ENCODE measurements around the gene C1orf94. TPM values are rescaled to one million over a fixed set of nuclear protein-coding genes. Genes with fewer than 3 reads are reported as not detected.

Gene C1orf94, protein sequence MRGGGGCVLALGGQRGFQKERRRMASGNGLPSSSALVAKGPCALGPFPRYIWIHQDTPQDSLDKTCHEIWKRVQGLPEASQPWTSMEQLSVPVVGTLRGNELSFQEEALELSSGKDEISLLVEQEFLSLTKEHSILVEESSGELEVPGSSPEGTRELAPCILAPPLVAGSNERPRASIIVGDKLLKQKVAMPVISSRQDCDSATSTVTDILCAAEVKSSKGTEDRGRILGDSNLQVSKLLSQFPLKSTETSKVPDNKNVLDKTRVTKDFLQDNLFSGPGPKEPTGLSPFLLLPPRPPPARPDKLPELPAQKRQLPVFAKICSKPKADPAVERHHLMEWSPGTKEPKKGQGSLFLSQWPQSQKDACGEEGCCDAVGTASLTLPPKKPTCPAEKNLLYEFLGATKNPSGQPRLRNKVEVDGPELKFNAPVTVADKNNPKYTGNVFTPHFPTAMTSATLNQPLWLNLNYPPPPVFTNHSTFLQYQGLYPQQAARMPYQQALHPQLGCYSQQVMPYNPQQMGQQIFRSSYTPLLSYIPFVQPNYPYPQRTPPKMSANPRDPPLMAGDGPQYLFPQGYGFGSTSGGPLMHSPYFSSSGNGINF
- total RNA-seq (not detected), polyA plus RNA-seq (not detected)
- long read RNA-seq, donor 1: 0 reads
- long read RNA-seq, donor 2: 0 reads

DNA sequence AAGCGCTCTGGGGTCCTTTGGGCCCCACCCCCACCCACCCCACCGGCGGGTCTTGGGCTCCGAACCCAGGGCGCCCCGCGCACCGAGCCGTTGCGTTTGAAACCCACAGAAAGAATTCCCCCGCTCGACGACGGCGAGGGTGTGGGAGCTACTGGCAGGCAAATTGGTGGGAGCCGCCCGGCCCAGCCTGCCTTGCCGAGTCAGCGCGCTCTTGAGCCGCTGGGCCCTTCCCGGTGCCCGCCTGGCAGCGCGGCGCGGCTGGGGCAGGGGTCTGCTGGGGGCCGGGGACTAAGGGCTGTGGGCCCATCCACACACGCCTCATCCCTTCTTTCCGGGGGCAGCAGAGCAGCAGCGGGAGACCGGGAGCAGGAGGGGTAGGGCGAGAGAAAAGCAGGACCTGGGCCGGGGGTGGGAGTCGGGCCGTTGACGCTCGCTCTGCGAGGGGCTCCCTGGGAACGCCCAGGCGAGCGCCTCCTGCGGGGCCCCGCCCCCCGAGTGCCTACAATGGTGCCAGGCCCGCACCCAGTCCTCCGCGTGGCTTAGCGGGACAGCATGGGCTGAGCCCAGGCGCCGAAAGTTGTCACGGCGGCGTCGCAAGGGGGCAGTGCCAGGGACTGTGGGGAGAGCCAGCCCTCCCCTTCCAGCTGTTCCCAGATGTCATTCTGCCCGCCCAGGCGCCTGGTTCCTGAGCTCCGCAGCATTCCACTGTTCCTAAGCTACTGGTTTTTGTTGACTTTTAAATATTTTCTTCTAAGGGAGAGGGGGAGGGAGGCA lies at the start of gene C1orf94:
Gene C1orf94, plus strand, starts transcription at position 78 of the 774 bp plus-strand sequence. CDS start 883 bp downstream, outside the sequence.
- Histone ChIP-seq H3K4me3 (ENCODE audit: low read length in 2 of 2) (no peak within 1 kb of the TSS), H3K27ac (ENCODE audit: low read depth in 1 of 2, low read length in 2 of 2) (no peak within 1 kb of the TSS), H3K36me3 (ENCODE audit: control insufficient read depth in 1 of 2, insufficient read depth in 2 of 2, low read length in 1 of 2) (no peaks in the 10 kb centered on the region), H3K4me1 (ENCODE audit: control insufficient read depth in 1 of 2, insufficient read depth in 2 of 2, low read length in 2 of 2) (no peaks in the 10 kb centered on the region), H3K27me3 (ENCODE audit: control insufficient read depth in 1 of 2, insufficient read depth in 2 of 2, low read length in 1 of 2) (no peaks in the 10 kb centered on the region), H3K9me3 (ENCODE audit: control insufficient read depth, low read length) (no peaks in the 10 kb centered on the region)
- ATAC-seq (ENCODE audit: low FRiP score) (no peak), DNase-seq (no peak)
- 2 to 4% methylated on average over 56 to 58 of the region's 58 CpGs for WGBS, 2 donors
- intact Hi-C loops (cut with DNase I): no loop called here

DNA sequence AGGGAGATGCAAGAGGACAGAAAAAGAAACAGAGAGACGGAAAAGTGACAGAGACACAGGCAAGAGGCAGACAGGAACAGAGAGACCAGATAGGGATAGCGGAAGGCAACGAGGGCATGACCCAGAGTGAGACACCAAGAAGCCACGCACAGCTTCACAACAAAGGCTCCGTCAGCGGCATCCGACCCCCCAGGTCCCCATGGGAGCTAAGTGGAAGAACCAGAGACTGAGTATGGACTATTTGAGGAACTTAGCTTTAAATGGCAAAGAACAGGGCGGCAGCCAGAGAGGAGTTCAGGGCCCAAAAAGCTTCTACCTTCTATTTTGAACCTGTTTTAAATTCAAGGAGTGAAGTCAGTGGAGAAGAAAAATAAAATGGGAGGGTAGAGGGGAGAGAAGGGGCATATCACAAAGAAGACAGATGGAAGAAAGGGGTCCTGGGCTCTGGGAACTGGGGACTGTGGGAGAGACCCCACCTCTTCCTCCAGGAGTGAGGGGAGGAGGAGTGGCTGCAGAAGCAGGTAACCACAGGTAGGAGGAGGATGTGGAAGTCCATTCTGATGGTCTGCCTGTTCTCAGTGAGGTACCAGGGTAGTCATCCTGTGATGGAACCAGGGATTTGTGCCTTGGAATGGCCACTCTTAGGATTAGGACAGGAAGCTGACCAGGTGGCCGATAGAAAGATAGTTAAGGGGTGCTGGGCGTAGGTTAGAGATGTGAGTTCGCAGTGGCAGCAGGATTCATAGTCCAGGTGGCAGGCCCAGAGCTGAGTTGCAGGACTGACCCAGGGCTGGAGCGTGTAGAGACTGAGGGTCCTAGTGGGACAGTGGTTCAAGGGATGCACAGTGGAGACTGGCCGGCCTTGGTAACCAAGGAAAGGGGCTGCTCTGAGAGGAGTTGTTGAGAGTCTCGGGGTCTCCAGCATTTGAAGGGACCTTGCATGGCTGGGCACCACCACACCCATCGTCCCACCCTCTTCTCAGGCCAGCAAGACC lies 49.4 kb upstream of the C1orf94 start:
- ATAC-seq (ENCODE audit: low FRiP score) (no peak), DNase-seq (no peak)
- H3K4me3 ChIP-seq (ENCODE audit: low read length in 2 of 2): no peak overlapping the region
- no peaks in the 10 kb centered on the region for H3K36me3 ChIP-seq (ENCODE audit: control insufficient read depth in 1 of 2, insufficient read depth in 2 of 2, low read length in 1 of 2)
- intact Hi-C loops (cut with DNase I): no loop called here
- WGBS, 2 donors: 66 to 77% methylated on average over 15 of the region's 15 CpGs
- no peak overlapping the region for H3K27ac ChIP-seq (ENCODE audit: low read depth in 1 of 2, low read length in 2 of 2)
- H3K9me3 ChIP-seq (ENCODE audit: control insufficient read depth, low read length): no peaks in the 10 kb centered on the region
- no peaks in the 10 kb centered on the region for H3K27me3 ChIP-seq (ENCODE audit: control insufficient read depth in 1 of 2, insufficient read depth in 2 of 2, low read length in 1 of 2)
- no peaks in the 10 kb centered on the region for H3K4me1 ChIP-seq (ENCODE audit: control insufficient read depth in 1 of 2, insufficient read depth in 2 of 2, low read length in 2 of 2)

DNA sequence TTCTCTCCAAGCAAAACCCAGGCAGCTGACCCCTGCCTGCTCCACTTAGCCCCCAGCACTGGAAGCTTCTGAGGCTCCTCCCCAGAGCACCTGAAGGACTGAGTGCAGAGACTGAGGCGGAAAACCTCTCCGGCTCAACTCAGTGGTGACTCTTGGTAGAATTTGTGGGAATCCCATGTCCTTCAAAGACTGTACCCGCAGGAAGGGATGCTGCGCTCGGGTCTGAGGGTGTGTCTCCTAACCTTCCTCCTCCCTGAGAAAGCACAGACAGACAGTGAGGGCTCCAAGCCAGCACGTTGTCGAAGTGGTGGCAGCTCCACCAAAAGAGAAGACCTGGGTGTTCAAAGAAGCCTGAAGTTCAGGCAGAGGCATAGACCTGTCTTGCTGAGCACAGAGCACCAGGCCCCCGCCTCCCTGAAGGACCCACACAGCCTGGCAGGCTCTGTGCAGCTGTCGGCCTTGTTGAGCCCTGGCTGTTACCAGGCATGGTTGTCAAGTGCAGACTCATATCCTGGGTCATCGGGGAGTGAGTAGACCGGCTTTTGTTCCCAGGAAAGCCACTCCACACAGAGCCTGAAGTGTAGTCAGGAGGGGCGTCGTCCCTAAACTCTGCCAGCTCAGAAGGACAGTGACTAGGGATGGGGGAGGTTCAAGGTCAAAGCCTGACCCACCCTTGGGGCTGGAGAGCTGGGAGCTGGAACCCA lies 48.4 kb upstream of the C1orf94 start:
- Histone ChIP-seq H3K4me1 (ENCODE audit: control insufficient read depth in 1 of 2, insufficient read depth in 2 of 2, low read length in 2 of 2) (no peaks in the 10 kb centered on the region), H3K27ac (ENCODE audit: low read depth in 1 of 2, low read length in 2 of 2) (no peak overlapping the region), H3K4me3 (ENCODE audit: low read length in 2 of 2) (no peak overlapping the region), H3K36me3 (ENCODE audit: control insufficient read depth in 1 of 2, insufficient read depth in 2 of 2, low read length in 1 of 2) (no peaks in the 10 kb centered on the region), H3K9me3 (ENCODE audit: control insufficient read depth, low read length) (no peaks in the 10 kb centered on the region), H3K27me3 (ENCODE audit: control insufficient read depth in 1 of 2, insufficient read depth in 2 of 2, low read length in 1 of 2) (no peaks in the 10 kb centered on the region)
- no peak for ATAC-seq (ENCODE audit: low FRiP score)
- DNase-seq: no peak
- intact Hi-C loops (cut with DNase I): no loop called here
- WGBS, 2 donors: 87 to 91% methylated on average over 13 of the region's 13 CpGs

DNA sequence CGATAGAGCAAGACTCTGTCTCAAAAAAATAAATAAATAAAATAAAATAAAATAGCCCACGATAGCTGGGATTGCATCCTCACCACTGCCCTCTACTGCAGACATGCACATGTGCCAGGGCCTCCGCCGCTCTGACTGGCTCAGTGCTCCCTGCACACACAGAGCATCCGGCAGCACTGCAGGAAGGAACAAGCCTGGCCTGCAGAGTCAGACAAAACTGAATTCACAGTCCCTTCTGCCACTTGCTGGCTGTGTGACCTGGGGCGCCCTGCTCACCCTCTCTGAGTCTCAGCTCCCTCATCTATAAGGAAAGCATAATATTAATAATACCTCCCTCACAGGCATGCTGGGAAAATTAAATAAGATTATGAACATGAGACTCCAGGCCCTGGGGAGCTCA lies 47.1 kb upstream of the C1orf94 start:
- Histone ChIP-seq H3K9me3 (ENCODE audit: control insufficient read depth, low read length) (no peaks in the 10 kb centered on the region), H3K4me3 (ENCODE audit: low read length in 2 of 2) (no peak overlapping the region), H3K27me3 (ENCODE audit: control insufficient read depth in 1 of 2, insufficient read depth in 2 of 2, low read length in 1 of 2) (no peaks in the 10 kb centered on the region), H3K36me3 (ENCODE audit: control insufficient read depth in 1 of 2, insufficient read depth in 2 of 2, low read length in 1 of 2) (no peaks in the 10 kb centered on the region), H3K4me1 (ENCODE audit: control insufficient read depth in 1 of 2, insufficient read depth in 2 of 2, low read length in 2 of 2) (no peaks in the 10 kb centered on the region), H3K27ac (ENCODE audit: low read depth in 1 of 2, low read length in 2 of 2) (no peak overlapping the region)
- 76 to 77% methylated on average over 6 of the region's 6 CpGs for WGBS, 2 donors
- intact Hi-C loops (cut with DNase I): no loop called here
- ATAC-seq (ENCODE audit: low FRiP score) (no peak), DNase-seq (no peak)

DNA sequence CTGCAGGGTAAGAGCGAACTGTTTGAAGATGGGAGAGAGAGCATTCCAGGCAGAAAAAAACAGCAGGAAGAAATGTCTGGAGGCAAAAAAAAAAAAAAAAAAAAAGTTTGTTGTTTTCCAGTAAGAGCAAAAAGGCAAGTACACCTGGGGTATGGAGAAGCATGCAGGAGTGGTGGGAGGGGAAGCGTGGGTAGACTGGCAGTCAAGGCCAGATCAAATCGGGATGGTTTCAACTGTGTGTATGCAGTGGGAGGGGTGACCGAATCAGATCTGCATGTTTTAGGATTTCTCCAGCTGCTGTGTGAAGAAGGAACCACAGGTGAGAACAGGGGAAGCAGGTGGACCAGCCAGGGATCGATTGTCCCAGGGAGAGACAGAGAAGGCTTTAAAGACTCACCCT lies 46.4 kb upstream of the C1orf94 start:
- WGBS, 2 donors: 82 to 91% methylated on average over 5 of the region's 5 CpGs
- no peaks in the 10 kb centered on the region for H3K9me3 ChIP-seq (ENCODE audit: control insufficient read depth, low read length)
- ATAC-seq (ENCODE audit: low FRiP score): no peak
- no peak for DNase-seq
- H3K4me3 ChIP-seq (ENCODE audit: low read length in 2 of 2): no peak overlapping the region
- intact Hi-C loops (cut with DNase I): no loop called here
- no peaks in the 10 kb centered on the region for H3K4me1 ChIP-seq (ENCODE audit: control insufficient read depth in 1 of 2, insufficient read depth in 2 of 2, low read length in 2 of 2)
- no peak overlapping the region for H3K27ac ChIP-seq (ENCODE audit: low read depth in 1 of 2, low read length in 2 of 2)
- H3K36me3 ChIP-seq (ENCODE audit: control insufficient read depth in 1 of 2, insufficient read depth in 2 of 2, low read length in 1 of 2): no peaks in the 10 kb centered on the region
- H3K27me3 ChIP-seq (ENCODE audit: control insufficient read depth in 1 of 2, insufficient read depth in 2 of 2, low read length in 1 of 2): no peaks in the 10 kb centered on the region

DNA sequence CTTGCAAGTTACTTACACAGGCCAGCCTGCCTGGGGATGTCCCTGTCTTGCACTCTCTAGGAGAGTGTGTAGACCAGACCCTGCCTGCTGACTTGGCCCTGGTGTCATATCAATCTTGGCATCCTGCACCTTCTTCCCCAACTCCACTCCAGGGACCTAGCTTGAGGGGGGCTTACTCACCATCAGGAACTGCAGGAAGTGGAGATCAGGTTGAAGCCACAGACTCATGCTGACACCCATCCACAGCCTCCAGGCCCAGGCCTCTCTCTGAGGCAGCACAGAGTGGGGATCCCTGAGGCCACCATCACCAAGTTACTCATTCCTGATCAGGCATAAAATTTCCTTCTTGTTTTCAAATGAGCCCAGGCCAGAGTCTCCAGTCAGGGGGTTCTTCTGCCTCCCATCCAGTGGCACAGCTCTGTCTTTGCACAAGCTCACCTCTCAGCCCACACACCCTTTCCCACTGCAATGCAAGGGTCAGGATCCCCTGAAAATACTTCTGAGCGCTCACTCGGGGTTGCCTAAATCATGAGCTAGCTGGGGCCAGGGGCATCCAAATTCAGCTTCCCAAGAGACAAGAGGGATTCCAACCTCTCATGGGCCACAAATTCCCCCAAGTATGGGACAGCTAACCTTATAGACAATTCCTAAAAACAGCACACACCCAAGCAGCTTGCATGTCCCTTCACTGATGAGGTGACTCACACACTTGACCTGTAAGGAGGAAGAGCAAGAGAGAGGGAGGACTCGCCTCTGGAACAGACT lies 45.1 kb upstream of the C1orf94 start:
- H3K4me1 ChIP-seq (ENCODE audit: control insufficient read depth in 1 of 2, insufficient read depth in 2 of 2, low read length in 2 of 2): no peaks in the 10 kb centered on the region
- intact Hi-C loops (cut with DNase I): no loop called here
- H3K27me3 ChIP-seq (ENCODE audit: control insufficient read depth in 1 of 2, insufficient read depth in 2 of 2, low read length in 1 of 2): no peaks in the 10 kb centered on the region
- ATAC-seq (ENCODE audit: low FRiP score): no peak
- H3K9me3 ChIP-seq (ENCODE audit: control insufficient read depth, low read length): no peaks in the 10 kb centered on the region
- WGBS, 2 donors: 92 to 93% methylated on average over 3 of the region's 3 CpGs
- H3K27ac ChIP-seq (ENCODE audit: low read depth in 1 of 2, low read length in 2 of 2): no peak overlapping the region
- H3K36me3 ChIP-seq (ENCODE audit: control insufficient read depth in 1 of 2, insufficient read depth in 2 of 2, low read length in 1 of 2): no peaks in the 10 kb centered on the region
- DNase-seq: no peak
- H3K4me3 ChIP-seq (ENCODE audit: low read length in 2 of 2): no peak overlapping the region

DNA sequence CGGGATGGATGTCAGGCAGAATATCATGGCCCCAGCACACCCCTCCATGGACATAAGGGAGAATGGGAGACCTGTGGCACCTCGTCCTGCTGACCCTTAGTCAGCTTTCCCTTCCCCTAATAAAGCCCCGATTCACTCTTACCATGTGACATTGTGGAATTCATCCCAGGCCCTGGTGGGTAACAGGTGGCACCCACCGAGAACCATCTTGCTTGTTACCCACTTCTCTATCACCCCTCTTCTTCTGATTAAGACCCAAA lies 44.6 kb upstream of the C1orf94 start:
- WGBS, 2 donors: 78 to 84% methylated on average over 4 of the region's 4 CpGs
- Histone ChIP-seq H3K27me3 (ENCODE audit: control insufficient read depth in 1 of 2, insufficient read depth in 2 of 2, low read length in 1 of 2) (no peaks in the 10 kb centered on the region), H3K9me3 (ENCODE audit: control insufficient read depth, low read length) (no peaks in the 10 kb centered on the region), H3K36me3 (ENCODE audit: control insufficient read depth in 1 of 2, insufficient read depth in 2 of 2, low read length in 1 of 2) (no peaks in the 10 kb centered on the region), H3K27ac (ENCODE audit: low read depth in 1 of 2, low read length in 2 of 2) (no peak overlapping the region), H3K4me1 (ENCODE audit: control insufficient read depth in 1 of 2, insufficient read depth in 2 of 2, low read length in 2 of 2) (no peaks in the 10 kb centered on the region), H3K4me3 (ENCODE audit: low read length in 2 of 2) (no peak overlapping the region)
- no peak for ATAC-seq (ENCODE audit: low FRiP score)
- intact Hi-C loops (cut with DNase I): no loop called here
- DNase-seq: no peak
